GM10248 (cell line): Measurements from ENCODE around the gene CACNB3.

Experiments used
- CTCF ChIA-PET: fragments of 300-600 bp; sonication (Branson Sonifier 250); formaldehyde crosslinking; extraction: SDS; loops from one replicate; lab custom pipeline; 2021; ENCODE audit warnings: antibody characterized with exemption; lab: Yijun Ruan, JAX
- POLR2A ChIA-PET: fragments of 350-650 bp; sonication (Branson Sonifier 250); formaldehyde crosslinking; extraction: SDS; loops from one replicate; lab custom pipeline; 2020; ENCODE audit warnings: antibody characterized with exemption; lab: Yijun Ruan, JAX
- DNase-seq: peaks from one replicate; pipeline ENCODE4 v3.0.0; 2012; ENCODE audit errors: extremely low spot score
- CTCF ChIP-seq: IDR thresholded peaks from 2 replicates; pipeline ENCODE4 v1.5.1; 2012; ENCODE audit warnings: mild to moderate bottlenecking, low read depth; ENCODE audit errors: extremely low read depth, missing control alignments, control extremely low read depth

Gene CACNB3

GRCh38 chr12:48788524-48788853 lies 29.8 kb upstream of the CACNB3 start:
- POLR2A ChIA-PET, result no interaction called here
- CTCF ChIA-PET, result interaction anchor here (2.2 kb wide), 1 partner anchor 35 kb away, joined by 12 read pairs; no protein-coding TSS in a partner anchor
- DNase-seq, result no peak
- TF ChIP-seq CTCF, result no peak

- ChIA-PET CTCF (interaction anchor here (0.9 to 2.2 kb wide), 3 partner anchors 31 to 36 kb away, joined by 3 to 12 read pairs (median 4); no protein-coding TSS in a partner anchor), POLR2A (no interaction called here)
- peak; percentile 68 for DNase-seq
- TF ChIP-seq CTCF, result no peak
Observed at GRCh38 chr12:48788854-48789775, 29.2 kb upstream of the CACNB3 start, which contains the start of gene ADCY6. TSS of gene ADCY6 (minus strand) at chr12:48789089. CDS start at chr12:48783434, 5,655 bp downstream.

GRCh38 chr12:48789858-48790326 lies 28.4 kb upstream of the CACNB3 start:
- TF ChIP-seq CTCF, result no peak
- ChIA-PET CTCF (interaction anchor here (0.9 to 2.2 kb wide), 3 partner anchors 31 to 37 kb away, joined by 3 to 12 read pairs (median 4); no protein-coding TSS in a partner anchor), POLR2A (no interaction called here)
- DNase-seq, result no peak

GRCh38 chr12:48793696-48794095 lies 24.6 kb upstream of the CACNB3 start:
- POLR2A ChIA-PET, result no interaction called here
- no peak for DNase-seq
- no peak for TF ChIP-seq CTCF
- CTCF ChIA-PET, result interaction anchor here (1.8 to 7.2 kb wide), 6 partner anchors 10 to 43 kb away, joined by 5 to 236 read pairs (median 32); no protein-coding TSS in a partner anchor

- ChIA-PET POLR2A (no interaction called here), CTCF (interaction anchor here (0.8 to 7.2 kb wide), 17 partner anchors 10 to 253 kb away, joined by 3 to 236 read pairs (median 7); no protein-coding TSS in a partner anchor)
- no peak for DNase-seq
- TF ChIP-seq CTCF, result no peak
Observed at GRCh38 chr12:48794870-48795269, 23.4 kb upstream of the CACNB3 start.
